ENCODE measurements around the gene REEP1. TPM values are rescaled to one million over a fixed set of nuclear protein-coding genes. Genes with fewer than 3 reads are reported as not detected.

The REEP1 gene
- polyA plus RNA-seq, 2 of the 4 experiments (the other 2 are of a cell fraction) = 0.30 to 0.45 TPM

DNA sequence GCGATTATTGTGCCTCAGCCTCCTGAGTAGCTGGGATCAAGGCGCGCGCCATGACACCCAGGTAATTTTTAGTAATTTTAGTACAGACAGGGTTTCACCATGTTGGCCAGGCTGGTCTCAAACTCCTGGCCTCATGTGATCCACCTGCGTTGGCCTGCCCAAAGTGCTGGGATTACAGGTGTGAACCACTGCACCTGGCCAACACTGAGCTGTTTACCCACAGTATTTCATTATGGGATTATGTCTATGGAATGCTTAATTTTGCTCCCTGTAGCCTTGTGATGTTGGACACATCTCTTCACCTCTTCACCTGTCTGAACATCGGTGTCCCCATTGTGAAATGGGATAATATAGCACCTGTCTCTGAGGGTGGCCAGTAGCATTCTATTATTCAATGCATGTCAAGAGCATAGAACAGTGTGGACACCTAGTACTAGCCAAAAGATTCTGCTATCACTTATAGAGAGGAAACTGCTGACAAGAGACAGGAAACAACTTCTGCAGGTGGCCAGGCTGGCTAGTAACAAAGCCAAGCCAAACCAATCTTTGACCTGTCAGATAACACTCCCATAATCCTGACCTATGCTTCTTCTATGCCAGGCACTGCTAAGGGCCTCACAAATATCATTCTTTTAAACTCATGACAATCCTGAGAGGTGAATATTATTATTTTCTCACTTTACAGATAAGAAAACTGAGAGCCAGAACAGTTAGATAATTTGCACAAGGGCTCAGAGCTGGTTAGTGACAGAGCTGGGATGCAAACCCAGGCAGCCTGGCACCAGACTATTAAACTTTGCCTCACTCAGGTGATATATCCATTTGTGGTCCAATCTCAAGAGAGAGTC, 29.4 kb upstream of the REEP1 start:
- ATAC-seq = no peak
- no peak for FAIRE-seq
- H3K4me3 ChIP-seq = no peak overlapping the region
- no peak overlapping the region for H3K4me2 ChIP-seq
- no peaks in the 10 kb centered on the region for H3K4me1 ChIP-seq
- no peak overlapping the region for H3K27ac ChIP-seq
- H3K9me3 ChIP-seq = peaks cover 5% of the 10 kb centered on the region; the same call in 2 of the 3 replicates
- no peak for DNase-seq (ENCODE audit: low read depth in 1 of 2, low spot score in 1 of 2)
- ChIA-PET CTCF (interaction anchor here (0.6 to 2.3 kb wide), 10 partner anchors 10 to 173 kb away, joined by 3 to 9 read pairs (median 3); no protein-coding TSS in a partner anchor), POLR2A (interaction anchor here (1.5 kb wide), 1 partner anchor 74 kb away, joined by 4 read pairs; the partner anchor contains the start of gene KDM3A)
- WGBS (ENCODE audit: missing lambda C conversion rate) = 74% methylated on average over 6 of the region's 6 CpGs
- TF ChIP-seq NPAS2 (CRISPR knock-in tag; IDR thresholded peaks at IDR 0.05; ENCODE audit: borderline replicate concordance) (no peak), MAZ (IDR thresholded peaks at IDR 0.05; ENCODE audit: borderline replicate concordance, low read depth, low read length) (no peak), ATOH8 (CRISPR knock-in tag; IDR thresholded peaks at IDR 0.05; ENCODE audit: low read depth) (no peak), JUNB (IDR thresholded peaks at IDR 0.05) (no peak), EP300 (IDR thresholded peaks at IDR 0.05) (no peak), EHMT2 (IDR thresholded peaks at IDR 0.05; ENCODE audit: low read depth) (no peak), FOSB (CRISPR knock-in tag; IDR thresholded peaks at IDR 0.05) (no peak), HOXB13 (CRISPR knock-in tag; IDR thresholded peaks at IDR 0.05; ENCODE audit: low read depth) (no peak), ZFP36 (IDR thresholded peaks at IDR 0.05; ENCODE audit: borderline replicate concordance, partially characterized antibody) (no peak), KDM1A (IDR thresholded peaks at IDR 0.05; ENCODE audit: low read depth) (no peak), NR3C1 (IDR thresholded peaks at IDR 0.05) (no peak), ESRRA (IDR thresholded peaks at IDR 0.05; ENCODE audit: borderline replicate concordance, low read length) (no peak), MAX (IDR thresholded peaks at IDR 0.05) (no peak), RFX5 (IDR thresholded peaks at IDR 0.05) (no peak), NFE2L2 (conservative IDR thresholded peaks at IDR 0.05; ENCODE audit: low read length) (no peak)
- TF ChIP-seq, protein P1, sequence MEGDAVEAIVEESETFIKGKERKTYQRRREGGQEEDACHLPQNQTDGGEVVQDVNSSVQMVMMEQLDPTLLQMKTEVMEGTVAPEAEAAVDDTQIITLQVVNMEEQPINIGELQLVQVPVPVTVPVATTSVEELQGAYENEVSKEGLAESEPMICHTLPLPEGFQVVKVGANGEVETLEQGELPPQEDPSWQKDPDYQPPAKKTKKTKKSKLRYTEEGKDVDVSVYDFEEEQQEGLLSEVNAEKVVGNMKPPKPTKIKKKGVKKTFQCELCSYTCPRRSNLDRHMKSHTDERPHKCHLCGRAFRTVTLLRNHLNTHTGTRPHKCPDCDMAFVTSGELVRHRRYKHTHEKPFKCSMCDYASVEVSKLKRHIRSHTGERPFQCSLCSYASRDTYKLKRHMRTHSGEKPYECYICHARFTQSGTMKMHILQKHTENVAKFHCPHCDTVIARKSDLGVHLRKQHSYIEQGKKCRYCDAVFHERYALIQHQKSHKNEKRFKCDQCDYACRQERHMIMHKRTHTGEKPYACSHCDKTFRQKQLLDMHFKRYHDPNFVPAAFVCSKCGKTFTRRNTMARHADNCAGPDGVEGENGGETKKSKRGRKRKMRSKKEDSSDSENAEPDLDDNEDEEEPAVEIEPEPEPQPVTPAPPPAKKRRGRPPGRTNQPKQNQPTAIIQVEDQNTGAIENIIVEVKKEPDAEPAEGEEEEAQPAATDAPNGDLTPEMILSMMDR (IDR thresholded peaks at IDR 0.05) = no peak
- TF ChIP-seq, protein P2, sequence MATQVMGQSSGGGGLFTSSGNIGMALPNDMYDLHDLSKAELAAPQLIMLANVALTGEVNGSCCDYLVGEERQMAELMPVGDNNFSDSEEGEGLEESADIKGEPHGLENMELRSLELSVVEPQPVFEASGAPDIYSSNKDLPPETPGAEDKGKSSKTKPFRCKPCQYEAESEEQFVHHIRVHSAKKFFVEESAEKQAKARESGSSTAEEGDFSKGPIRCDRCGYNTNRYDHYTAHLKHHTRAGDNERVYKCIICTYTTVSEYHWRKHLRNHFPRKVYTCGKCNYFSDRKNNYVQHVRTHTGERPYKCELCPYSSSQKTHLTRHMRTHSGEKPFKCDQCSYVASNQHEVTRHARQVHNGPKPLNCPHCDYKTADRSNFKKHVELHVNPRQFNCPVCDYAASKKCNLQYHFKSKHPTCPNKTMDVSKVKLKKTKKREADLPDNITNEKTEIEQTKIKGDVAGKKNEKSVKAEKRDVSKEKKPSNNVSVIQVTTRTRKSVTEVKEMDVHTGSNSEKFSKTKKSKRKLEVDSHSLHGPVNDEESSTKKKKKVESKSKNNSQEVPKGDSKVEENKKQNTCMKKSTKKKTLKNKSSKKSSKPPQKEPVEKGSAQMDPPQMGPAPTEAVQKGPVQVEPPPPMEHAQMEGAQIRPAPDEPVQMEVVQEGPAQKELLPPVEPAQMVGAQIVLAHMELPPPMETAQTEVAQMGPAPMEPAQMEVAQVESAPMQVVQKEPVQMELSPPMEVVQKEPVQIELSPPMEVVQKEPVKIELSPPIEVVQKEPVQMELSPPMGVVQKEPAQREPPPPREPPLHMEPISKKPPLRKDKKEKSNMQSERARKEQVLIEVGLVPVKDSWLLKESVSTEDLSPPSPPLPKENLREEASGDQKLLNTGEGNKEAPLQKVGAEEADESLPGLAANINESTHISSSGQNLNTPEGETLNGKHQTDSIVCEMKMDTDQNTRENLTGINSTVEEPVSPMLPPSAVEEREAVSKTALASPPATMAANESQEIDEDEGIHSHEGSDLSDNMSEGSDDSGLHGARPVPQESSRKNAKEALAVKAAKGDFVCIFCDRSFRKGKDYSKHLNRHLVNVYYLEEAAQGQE (IDR thresholded peaks at IDR 0.05) = no peak
- TF ChIP-seq, protein P3, sequence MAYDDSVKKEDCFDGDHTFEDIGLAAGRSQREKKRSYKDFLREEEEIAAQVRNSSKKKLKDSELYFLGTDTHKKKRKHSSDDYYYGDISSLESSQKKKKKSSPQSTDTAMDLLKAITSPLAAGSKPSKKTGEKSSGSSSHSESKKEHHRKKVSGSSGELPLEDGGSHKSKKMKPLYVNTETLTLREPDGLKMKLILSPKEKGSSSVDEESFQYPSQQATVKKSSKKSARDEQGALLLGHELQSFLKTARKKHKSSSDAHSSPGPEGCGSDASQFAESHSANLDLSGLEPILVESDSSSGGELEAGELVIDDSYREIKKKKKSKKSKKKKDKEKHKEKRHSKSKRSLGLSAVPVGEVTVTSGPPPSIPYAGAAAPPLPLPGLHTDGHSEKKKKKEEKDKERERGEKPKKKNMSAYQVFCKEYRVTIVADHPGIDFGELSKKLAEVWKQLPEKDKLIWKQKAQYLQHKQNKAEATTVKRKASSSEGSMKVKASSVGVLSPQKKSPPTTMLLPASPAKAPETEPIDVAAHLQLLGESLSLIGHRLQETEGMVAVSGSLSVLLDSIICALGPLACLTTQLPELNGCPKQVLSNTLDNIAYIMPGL (CRISPR knock-in tag; IDR thresholded peaks at IDR 0.05; ENCODE audit: borderline replicate concordance) = no peak
